RCC 7860 (cell line): ENCODE results near the gene SORL1-AS1.
"Not testable (repeated sequence)": the region's sequence is repeated elsewhere in the genome, so short reads cannot be mapped to it uniquely, and the experiment has no call there.

Experiments used
- DNase-seq: peaks from one replicate; pipeline ENCODE4 v3.0.0-alpha.2; 2015; ENCODE audit warnings: low spot score
- FAIRE-seq: peaks from 2 replicates; lab custom pipeline; 2012; peaks lifted over from hg19 to GRCh38; lab: Jason Lieb, UNC

SORL1-AS1 gene

GRCh38 chr11:121431820-121432526 is 20.8 kb downstream of the SORL1-AS1 start:
- no peak for FAIRE-seq
- no peak for DNase-seq

DNA sequence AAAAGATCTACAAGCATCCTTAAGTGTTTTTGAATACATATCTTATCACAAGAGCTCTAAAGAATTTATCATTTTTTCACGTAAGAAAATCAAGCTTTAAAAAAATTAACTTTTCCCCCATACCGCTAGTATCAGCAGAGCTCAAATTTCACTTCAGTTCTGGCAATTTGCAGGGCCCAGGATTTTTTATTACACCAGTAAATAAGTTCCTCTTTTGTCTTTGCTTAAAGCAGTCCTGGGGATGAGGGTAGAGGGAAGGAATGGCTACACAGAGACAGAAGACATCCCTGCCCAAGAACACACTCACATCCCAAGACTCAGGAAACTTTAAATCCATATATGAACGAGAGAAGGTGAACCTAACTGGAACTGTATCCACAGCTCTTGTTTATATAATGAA is 23.2 kb downstream of the SORL1-AS1 start:
- no peak for DNase-seq
- FAIRE-seq, result no peak

- no peak for DNase-seq
- FAIRE-seq, result no peak
Observed at GRCh38 chr11:121427400-121427744, 25.4 kb downstream of the SORL1-AS1 start.

- FAIRE-seq (no peak), DNase-seq (no peak)
Observed at GRCh38 chr11:121426476-121427399, 26.0 kb downstream of the SORL1-AS1 start.

DNA sequence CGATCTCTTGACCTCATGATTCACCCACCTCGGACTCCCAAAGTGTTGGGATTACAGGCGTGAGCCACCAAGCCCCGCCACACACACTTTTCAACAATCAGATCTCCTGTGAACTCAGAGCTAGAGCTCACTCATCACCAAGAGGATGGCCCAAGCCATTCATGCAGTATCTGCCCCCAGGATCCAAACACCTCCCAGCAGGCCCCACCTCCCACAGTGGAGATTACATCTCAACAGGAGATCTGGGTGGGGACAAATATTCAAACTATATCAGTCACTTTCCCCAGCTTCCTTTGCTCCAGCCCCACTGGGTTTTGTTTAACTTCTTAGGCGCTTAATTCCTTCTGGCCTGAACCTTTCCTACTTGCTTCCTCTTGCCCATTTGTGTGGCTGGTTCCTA is 26.9 kb downstream of the SORL1-AS1 start:
- FAIRE-seq (no peak), DNase-seq (no peak)

GRCh38 chr11:121422675-121423074 is 30.1 kb downstream of the SORL1-AS1 start:
- DNase-seq (no peak), FAIRE-seq (no peak)

DNA sequence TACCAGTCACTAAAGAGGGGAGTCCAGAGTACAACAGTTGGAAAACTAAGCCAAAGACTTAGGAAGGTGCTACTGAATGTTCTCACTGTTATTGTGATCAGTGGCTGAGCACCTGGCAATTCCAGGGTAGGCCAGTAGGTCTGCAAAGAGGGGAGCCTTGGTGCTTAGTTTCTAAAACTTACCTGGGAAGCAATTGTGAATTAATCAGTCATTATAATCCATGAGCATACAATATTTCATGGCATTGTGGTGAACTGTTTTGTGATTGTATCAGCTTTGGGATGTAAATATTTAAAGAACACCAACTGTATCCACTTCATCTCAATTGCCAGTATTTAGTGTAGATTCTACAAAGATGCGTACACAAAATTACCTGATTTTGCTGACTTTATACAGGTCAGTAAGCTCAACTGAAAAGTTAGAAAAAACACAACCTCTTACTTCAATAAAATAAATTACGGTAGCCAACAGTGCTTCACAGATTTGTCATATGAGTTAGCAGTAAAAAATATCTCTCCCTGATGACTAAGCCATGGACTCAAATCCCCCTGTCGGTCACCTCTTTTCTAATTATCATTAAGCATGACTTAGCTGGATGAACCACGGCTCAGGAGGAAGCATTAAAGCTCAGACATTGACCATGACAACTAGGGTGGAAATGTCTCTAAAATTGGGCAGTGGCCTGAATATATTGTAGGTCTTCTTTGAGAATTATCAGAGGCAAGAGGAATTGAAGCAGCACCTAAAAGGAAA is 31.4 kb downstream of the SORL1-AS1 start:
- DNase-seq, result no peak
- FAIRE-seq, result no peak

GRCh38 chr11:121420398-121420797 is 32.4 kb downstream of the SORL1-AS1 start:
- DNase-seq (no peak), FAIRE-seq (no peak)

GRCh38 chr11:121419836-121420235 is 32.9 kb downstream of the SORL1-AS1 start:
- FAIRE-seq (no peak), DNase-seq (no peak)

- no peak for DNase-seq
- no peak for FAIRE-seq
Observed at GRCh38 chr11:121418625-121419114, 34.1 kb downstream of the SORL1-AS1 start.

- FAIRE-seq (no peak), DNase-seq (no peak)
Observed at GRCh38 chr11:121417607-121418006, 35.2 kb downstream of the SORL1-AS1 start.

DNA sequence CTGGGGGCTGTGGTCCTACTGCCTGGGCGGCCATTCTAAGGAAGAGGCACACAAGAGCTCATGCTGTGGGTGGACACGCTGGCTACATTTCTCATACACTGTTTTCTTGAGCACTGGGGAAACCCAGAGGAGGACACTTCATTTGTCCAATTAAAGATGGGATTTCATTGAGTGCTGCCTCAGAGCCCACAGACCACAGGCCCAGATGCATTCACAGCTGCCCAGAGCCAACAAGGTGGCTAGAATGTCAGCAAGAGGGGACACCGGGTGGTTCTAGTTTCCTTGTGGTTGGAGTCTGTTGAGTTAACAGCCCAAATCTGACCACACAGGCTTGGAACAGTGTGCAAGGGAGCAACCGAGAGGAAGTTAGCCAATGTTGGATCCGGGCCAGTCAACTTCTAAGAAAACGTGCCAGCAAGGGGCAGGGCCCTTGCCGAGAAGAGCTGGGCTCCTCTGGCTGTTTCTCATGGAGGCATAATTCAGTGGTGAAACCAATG is 35.7 kb downstream of the SORL1-AS1 start:
- FAIRE-seq (peak; percentile 36), DNase-seq (peak; percentile 31)

DNA sequence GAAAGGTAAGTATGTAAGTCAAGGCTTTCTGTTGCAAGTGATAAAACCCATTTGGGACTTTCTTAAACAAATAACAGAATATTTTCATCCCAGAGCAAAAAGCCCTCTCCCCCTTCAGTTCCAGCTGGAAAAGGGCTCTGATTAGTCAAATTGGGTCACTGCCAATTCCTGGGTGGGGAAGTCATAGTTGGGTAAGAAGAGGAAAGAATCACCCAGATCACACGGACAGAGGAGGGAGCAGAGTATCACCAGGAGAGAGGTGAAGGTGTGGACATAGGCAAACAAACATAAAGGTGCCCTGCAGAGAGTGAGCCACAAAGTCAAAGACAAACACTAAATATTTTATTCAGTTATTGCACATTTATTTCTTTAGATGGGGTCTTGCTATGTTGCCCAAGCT is 36.9 kb downstream of the SORL1-AS1 start:
- FAIRE-seq (no peak), DNase-seq (no peak)

GRCh38 chr11:121414141-121414913 is 38.4 kb downstream of the SORL1-AS1 start:
- DNase-seq, result no peak
- FAIRE-seq, result no peak

DNA sequence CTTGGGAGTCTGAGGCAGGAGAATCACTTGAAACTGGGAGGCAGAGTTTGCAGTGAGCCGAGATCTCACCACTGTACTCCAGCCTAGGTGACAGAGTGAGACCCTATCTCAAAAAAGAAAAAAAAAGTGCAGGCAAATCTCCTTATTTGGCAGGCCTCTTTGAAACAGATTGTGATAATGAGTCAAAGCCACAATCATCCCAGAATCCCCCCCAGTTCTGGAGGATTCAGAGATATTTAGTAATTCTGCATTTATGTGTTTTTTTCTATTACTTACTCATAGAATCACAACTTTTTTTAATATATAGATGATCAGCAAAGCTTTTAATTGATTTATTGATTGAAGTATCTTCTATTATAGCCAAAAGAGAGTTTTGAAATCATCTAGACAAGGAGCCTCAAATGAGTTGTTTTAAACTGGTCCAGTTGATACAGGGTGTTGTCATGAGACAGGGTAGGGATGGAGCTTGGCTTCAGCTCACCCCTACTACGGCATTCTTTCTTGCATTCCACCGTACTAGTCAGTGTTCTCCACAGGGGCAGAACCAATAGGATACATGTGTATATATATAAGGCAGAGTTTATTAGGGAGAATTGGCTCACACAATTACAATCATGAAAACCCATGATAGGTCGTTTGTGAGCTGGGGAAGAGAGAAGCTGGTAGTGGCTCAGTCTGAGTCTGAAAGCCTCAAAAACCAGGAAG is 39.9 kb downstream of the SORL1-AS1 start:
- FAIRE-seq (no peak), DNase-seq (no peak)

DNA sequence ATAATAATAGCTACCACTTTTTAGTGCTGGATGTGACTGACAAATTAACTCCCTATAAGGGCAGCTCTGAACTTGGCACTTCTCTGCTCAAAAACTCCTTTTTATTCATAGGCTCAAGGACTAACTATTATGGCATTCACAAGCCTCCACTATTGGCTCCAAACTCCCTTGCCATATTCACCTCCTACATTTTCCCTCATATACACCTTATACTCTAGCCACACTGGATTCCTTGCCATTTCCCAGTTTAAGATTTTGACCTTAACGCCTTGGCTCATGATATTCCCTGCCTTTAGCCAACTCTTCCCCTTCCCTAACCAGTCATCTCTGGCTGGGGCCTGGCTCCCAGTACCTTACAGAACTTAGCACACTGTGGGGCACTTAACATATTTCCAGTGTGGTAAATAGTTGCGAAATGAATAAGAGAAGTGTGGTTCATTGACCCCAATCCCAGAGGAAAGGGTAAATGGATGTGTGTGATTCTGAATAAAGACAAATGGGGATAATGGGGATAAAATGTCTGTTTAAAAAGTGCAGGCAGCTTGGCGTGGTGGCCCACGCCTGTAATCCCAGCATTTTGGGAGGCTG is 40.7 kb downstream of the SORL1-AS1 start:
- DNase-seq (no peak), FAIRE-seq (no peak)

DNA sequence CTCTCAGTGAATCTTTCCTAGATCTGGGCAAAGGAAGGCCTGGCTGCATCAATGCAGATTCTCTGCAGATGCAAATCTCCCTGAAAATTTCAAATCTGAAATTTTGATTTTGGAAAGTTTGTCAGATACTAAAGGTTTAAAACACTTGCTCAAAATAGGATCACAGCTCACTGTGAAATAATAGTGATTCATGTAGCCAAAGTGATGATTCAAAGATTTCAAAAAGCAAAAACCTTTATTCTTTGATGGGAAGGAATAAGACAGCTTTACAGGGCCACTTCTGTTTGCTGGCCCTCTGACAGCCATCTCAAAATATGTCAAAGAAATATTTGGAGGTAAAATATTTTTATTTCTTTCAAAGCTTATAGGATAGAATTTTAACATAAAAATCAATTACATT is 41.4 kb downstream of the SORL1-AS1 start:
- not testable (repeated sequence) for DNase-seq, FAIRE-seq

- not testable (repeated sequence) for DNase-seq, FAIRE-seq
Observed at GRCh38 chr11:121410041-121410440, 42.7 kb downstream of the SORL1-AS1 start.

DNA sequence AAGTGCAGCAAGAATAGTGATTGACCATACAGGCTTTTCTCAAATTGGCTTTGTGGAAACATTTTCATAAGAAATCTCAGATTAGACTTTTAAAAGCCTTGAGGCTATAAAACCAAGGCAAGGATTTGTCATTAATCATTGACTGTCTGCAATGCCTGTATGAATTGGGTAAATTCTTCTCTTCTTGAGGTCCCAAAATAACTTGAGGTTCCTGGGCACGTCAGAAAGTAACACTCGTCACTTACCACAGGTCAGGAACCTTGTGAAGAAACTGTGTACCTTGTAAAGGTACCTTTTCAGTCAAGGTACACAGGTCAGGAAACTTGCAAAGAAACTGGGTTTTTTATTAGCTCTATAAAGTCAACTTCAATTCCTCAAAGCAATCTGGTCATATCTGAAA is 43.9 kb downstream of the SORL1-AS1 start:
- FAIRE-seq, result no peak
- no peak for DNase-seq
